CD4-positive, alpha-beta T cell treated with Interferon alpha-2 for 1 hour (primary cell): Measurements from ENCODE around the gene LGALS7B.
"Not testable (repeated sequence)": the region's sequence is repeated elsewhere in the genome, so short reads cannot be mapped to it uniquely, and the experiment has no call there.

Experiments
- DNase-seq, 2 donors: peaks; one replicate each; pipeline ENCODE4 v3.0.0-alpha.2; 2020 to 2022

LGALS7B gene

DNA sequence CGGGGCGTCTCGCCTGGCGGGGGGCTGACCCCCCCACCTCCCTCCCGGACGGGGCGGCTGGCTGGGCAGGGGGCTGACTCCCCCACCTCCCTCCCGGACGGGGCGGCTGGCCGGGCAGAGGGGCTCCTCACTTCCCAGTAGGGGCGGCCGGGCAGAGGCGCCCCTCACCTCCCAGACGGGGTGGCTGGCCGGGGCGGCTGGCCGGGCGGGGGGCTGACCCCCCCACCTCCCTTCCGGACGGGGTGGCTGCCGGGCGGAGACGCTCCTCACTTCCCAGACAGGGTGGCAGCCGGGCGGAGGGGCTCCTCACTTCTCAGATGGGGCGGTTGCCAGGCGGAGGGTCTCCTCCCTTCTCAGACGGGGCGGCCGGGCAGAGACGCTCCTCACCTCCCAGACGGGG is 8.8 kb downstream of the LGALS7B start:
- DNase-seq = not testable (repeated sequence)

DNA sequence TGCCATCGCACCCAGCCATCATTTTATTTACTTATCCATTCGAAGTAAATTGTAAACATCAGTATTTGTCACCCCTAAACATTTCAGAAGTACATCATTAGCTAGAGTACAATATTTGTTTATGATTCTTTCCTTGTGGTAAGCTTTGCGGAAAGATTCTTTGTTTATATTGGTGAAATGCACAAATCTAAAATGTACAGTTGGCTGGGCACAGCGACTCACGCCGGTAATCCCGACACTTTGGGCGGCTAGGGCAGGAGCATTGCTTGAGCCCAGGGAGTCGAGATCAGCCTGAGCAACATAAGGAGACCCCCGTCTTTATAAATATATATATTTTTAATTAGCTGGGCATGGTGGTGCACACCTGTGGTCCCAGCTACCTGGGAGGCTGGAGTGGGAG is 10.1 kb downstream of the LGALS7B start:
- DNase-seq = no peak

DNA sequence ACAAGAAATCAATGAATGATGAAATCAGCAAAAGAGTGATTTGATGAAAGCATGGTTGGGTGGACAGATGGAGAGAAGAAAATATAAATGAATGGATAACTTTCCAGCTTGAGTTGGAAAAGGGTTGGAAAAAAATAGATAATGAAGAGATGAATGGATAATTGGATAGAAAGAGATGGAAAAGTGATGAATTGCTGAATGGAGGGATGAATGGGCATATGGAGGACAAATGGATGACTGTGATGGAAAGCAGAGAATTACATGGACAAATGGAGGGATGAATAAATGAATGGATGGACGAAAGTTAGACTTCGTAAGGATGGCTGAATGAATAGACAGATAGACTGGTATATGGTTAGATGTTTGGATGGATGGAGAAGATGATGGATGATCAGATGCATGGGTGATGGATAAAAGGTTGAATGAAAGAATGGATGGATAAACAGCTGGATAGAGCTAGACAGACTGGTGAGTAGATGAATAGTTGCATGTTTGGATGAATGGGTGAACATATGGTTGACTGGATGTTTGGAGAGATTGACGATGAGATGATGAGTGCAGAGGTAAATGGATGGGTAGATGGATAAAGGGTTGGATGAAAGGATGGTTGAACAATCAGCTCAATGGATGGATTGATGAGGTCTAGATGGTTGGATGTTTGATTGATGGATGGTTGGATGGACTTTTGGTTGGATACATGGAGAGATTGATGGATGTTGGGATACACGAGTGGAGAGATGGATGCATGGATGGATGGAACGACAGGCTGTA is 11.8 kb downstream of the LGALS7B start:
- DNase-seq = no peak

DNA sequence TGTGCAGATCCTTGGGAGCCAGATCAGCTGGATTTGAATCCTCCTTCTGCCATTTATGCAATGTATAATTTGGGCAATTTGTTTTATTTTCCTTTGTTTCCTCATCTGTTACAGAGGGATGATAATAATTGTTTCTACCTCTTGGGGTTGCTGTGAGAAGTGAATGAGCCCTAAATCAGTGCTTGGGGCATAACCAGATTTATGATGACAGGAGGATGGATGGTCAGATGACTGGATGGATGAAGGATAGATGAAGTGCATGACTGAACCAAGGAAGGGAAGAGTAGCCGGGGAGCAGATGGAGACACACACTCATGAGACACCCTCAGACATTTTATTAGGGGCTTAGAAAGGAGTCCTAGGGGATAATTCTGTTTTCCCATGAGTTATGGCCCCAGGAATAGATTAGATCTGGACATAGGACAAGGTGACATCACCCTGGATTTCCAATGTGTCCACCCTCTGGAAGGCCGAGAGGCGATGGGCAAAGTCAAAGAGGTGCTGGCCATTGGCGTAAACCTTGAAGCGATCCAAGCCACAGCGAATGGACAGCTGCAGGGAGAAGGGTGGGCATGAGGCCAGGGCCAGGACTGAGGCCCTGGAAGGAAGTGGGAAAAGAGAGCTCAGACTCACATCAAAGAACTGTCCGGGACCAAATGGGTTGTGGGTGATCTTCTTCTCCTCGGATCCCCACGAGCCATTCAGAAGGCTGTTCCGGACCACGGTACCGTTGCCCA is 12.5 kb downstream of the LGALS7B start:
- no peak for DNase-seq

DNA sequence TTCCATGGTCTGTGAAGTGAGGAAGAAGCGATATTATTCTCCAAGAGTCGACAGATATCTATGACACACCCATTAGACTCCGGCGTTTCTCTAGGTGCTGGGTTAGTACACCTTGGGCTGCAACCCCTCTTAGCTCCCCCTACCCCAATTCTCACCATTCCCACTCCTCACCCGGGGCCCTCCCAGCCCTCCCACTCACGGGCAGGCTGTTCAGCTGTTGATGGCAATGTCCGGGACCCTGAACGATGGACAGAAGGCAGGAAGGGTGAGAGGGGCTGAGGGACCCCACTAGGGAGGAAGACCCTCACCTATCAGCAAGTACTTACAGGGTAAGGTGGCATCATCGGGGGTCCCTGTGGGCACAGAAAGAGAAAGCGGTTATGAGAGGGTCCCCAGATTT is 14.5 kb downstream of the LGALS7B start:
- DNase-seq = no peak

DNA sequence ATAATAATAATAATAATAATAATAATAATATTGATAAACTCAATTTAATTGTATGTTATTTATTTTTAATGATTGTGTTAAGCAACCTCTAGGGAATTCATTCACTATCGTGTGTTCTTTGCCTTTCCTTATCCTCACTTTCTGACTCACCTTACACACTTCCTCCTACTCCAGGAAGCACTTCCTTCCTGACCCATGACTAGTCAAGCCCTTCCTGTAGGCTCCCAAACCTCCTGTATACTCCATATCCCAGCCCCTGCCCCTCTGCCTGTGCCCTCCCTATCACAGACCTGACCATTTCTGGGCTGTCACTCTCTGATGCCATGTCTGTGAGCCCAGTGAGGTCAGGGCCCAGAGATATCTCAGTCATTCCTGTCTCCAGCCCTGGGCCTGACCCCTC is 16.2 kb downstream of the LGALS7B start:
- no peak for DNase-seq

DNA sequence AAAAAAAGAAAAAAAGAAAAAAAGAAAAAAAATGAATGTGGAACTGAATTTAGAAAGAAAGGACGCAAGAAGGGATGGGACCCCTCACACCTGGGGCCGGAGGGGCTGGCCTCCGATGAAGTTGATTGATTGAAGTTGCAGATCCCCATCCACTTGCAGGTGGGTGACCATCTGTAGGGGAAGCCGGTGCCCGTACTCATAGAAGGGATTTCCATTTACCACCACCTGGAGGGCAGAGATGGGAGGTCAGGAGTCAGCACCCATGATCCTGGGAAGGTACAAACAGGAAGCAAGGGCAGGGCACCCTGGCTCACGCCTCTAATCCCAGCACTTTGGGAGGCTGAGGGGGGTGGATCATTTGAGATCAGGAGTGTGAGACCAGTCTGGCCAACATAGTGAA is 17.4 kb downstream of the LGALS7B start:
- no peak for DNase-seq

DNA sequence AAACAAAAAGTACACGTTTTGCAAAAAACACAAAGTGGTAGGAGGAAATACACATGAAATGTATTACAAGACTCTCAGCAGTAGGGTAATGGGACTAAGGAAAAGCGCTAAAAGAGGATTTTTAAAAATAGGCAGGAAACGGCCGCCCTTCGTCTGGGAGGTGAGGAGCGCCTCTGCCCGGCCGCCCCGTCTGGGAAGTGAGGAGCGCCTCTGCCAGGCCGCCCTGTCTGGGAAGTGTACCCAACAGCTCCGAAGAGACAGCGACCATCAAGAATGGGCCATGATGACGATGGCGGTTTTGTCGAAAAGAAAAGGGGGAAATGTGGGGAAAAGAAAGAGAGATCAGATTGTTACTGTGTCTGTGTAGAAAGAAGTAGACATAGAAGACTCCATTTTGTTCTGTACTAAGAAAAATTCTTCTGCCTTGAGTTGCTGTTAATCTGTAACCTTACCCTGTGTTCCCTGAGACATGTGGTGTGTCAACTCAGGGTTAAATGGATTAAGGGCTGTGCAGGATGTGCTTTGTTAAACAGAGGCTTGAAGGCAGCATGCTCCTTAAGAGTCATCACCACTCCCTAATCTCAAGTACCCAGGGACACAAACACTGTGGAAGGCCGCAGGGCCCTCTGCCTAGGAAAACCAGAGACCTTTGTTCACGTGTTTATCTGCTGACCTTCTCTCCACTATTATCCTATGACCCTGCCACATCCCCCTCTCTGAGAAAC is 18.5 kb downstream of the LGALS7B start:
- not testable (repeated sequence) for DNase-seq

DNA sequence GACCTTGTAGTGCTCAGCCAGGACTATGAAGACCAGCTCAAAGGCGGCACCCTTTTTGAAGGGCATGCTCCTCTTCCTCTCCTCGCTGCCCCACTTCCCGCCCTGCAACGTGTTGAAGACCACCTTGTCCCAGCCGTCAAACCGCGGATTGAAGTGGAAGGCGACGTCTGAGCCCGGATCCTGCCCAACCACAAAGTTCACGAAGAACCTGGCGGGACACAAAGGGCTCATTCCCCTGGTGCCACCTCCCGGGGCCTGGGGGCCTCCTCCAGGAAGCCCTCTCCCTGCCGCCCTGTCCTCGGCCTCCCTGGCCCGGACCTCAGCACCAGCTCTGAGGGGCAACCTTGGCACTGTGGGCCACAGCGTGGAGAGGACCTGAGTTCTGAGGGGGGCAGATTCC is 19.7 kb downstream of the LGALS7B start:
- DNase-seq = no peak

DNA sequence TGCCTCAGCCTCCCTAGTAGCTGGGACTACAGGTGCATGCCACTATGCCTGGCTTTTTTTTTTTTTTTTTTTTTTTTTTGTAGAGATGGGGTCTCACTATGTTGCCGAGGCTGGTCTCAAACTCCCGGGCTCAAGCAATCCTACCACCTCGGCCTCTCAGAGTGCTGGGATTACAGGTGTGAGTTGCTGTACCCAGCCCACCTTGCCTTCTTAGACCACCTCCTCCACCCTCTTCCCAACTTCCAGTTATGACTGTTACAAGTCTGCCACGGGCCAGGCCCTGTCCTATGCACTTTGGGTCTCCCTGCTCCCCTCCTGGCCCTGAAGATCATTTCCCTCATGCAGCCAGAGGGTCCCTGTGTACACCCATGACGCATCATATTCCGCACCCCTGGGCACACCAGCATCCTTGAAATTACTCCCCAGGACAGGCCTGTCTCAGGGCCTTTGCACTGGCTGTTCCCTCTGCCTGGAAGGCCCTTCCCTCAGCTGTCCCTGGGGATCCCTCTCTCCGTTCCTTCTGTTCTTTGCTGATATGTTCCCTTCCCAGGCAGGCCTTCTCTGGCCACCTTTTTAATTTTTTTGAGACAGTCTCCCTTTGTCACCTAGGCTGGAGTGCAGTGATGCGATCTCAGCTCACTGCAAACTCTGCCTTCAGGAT is 20.7 kb downstream of the LGALS7B start:
- DNase-seq = no peak

DNA sequence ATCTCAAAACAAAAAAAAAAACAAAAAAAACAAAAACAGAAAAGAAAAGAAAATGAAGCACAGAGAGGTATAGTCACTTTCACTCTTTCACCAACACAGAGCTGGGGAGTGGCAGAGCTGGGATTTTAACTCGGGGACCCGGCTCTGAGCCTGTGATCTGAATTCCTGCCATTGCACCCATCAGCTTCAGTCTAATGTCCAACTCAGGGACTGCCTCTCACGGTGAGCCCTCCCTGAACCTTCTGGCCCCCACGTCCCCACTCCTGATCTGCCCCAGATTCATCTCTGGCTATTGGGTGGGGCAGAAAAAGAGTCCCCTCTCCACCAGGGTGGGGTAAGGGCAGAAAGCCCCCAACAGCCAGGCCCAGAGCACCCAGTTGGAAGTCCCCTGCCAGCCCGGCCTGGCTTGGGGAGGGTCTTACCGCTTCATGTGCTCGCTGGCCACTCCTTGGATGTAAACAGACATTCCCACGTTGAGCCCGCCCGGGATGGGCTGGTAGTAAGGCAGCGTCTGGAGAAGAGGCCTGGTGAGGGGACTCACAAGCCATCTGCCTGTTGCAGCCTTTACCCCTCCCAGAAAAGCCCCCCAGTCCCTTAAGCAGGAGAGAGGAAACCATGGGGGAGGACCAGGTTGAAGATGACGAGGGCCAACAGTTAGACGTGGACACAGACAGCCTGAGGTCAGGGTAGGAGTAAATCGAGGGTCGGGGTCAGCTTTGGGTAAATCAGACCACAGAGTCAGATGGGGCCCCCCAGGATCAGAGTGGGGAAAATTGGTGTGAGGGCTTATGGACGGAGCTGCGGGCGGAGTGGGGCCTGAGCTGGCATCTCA is 23.2 kb downstream of the LGALS7B start:
- DNase-seq = no peak

DNA sequence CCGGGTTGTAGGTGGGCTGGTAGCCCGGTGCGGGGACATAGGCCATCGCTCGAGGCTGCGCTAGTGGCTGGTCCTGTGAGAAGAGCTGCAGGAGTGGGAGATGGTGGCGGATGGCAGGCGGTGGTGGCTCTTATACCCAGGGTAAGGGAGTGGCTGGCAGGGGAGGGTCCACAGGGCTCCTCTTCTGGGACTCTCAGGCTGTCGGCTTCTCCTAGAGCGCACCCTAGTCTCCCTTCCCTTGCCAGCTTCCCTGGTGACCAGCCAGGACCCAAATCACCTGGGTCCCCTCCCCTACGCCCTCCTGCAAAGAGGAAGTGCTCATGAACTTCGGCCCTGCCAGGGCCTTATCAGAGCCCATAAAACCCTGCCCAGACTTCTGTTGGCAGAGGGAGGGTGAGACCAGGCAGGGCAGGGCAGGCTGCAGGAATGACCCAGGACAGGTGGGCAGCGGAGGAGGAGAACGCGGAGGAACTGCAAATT is 23.9 kb downstream of the LGALS7B start, which contains the start of gene LGALS4:
Gene LGALS4 (minus strand): TSS at position 105 of the 480 bp plus-strand sequence. CDS start 59 bp downstream, at position 46.
- no peak for DNase-seq

DNA sequence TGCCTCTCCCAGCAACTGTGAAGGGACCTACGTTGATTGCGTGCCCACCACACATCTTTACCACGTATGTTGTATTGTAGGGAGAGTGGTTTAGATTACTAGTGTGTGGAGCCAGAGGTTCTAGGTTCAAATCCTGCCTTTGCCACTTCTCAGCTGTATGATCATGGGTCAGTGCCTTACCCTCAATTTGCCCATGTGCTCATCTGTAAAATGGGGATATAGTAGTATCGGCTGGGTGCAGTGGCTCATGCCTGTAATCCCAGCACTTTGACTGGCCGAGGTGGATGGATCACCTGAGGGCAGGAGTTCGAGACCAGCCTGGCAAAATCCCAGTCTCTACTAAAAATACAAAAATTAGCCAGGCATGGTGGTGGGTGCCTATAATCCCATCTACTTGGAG is 24.3 kb downstream of the LGALS7B start:
- no peak for DNase-seq

DNA sequence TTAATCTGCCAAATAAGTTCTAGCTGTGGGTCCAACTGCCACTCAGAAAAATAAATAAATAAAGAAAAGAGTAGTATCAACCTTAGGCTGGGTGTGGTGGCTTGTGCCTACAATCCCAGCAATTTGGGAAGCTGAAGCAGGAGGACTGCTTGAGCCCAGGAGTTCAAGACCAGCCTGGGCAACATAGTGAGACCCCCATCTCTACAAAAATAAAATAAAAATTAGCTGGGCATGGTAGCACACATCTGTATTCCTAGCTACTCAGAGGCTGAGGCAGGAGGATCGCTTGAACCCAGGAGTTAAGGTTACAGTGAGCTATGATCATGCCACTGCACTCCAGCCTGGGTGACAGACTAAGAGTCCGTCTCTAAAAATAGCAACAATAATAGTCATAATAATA is 24.9 kb downstream of the LGALS7B start:
- DNase-seq = not testable (repeated sequence)

DNA sequence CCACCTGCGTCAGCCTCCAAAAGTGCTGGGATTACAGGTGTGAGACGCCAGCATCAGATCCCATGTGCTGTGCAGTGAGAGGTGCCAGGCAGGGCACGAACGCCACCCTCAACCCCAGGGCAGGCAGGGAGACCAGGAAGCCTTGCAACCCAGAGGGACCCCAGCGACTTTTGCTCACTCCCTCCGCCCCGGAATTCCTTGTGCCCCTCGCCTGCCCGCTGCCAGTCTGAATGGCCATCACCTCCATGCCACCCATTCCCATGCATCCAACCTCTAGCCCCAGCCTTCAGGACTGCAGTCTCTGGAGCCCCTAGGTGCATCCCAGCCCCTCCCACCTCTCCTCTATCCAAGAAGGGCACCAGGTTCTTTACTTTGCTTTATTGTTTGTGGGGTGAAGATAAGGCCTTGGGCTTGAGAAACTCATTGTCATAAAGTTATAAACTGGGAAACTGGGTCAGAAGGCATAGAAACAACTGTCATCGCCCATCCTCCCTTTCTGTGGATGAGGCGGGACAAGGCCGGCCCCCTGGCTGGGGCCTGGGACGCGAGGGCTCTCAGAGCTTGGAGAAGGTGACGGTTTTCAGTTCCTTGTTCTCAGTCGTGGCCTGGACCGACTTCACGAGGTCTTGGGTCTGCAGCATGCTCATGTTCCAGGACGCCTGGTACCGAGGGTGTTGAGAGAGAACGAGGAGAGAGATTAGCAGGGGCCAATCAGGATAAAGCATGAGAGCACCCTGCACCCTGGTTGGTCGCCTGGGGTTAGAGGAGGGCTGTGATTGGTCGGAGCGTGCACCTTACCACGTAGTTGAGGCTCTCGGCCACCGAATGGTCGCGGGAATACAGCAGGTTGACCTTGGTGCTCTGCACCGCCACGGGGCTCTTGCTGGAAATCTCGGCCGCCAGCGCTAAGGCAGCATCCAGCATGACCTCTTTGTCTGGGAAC is 26.3 kb downstream of the LGALS7B start:
- no peak for DNase-seq

DNA sequence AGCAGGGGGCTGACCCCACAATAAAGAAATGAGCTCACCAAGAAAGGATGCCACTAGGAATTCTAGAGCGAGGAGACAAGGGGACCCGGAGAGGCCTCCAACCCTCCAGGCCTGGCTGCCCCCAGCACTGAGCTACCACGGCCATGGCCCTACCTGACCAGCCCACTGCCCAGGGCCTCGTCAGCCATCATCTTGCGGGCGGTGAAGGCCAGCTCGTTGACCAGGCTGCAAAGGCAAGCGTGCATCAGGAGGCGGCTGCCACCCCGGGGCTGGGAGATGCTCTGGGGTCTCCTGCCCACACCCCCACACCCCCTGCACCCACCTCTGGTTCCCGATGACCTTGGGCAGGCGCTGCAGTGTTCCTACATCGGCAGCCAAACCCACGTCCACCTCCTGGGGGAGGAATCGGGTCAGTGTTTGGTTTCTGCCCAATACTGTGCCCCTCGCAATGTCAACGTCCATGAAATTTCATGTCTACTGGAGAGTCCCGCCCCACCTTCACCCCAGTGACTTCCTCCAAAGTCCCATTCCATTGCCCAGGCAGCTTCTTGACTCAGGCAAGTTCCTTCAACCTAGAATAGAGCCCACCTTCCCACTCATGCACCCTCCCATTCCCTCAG is 27.2 kb downstream of the LGALS7B start:
- DNase-seq = no peak

DNA sequence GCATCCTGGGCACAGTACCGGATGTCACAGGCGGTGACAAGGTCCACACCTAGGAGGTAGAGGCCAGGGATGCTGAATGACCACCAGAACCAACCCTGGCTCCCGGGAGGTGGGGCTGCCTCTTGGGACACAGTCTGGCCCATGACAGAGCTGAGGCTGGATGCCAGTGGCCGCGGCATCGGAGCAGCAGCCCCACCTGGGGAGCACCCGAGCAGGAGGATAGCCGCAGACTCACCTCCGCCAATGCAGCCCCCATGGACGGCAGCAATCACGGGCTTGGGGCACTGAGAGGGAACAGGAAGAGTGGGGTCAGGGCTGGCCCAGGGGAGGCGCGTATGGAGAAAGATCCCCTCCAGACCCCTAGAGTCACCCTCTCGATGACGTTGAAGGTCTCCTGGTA is 28.1 kb downstream of the LGALS7B start:
- DNase-seq = no peak

DNA sequence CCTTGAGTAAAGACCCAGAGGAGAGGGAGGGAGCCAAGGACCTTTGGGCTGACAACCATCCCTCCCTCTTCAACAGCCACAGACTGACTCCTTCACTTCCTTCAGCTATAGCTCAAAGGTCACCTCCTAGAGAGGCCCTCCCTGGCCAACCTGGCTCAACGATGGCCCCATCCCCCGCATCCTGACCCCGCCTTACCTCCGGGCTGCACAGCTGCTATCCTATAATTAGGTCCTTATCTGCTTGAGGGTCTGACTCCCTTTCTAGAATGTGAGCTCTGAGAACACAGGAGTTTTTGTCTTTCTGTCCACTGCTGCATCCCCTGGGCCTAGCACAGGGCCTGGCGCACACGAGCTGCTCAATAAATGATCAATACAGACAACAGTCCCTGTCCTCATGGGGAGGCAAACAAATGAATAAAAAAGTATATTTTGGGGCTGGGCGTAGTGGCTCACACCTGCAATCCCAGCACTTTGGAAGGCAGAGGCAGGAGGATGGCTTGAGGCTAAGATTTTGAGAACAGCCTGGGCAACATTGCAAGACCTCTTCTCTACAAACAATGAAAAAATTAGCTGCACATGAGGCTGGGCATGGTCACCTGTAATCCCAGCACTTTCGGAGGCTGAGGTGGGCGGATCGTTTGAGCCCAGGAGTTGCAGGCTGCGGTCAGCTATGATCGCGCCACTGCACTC is 30.4 kb downstream of the LGALS7B start:
- no peak for DNase-seq

DNA sequence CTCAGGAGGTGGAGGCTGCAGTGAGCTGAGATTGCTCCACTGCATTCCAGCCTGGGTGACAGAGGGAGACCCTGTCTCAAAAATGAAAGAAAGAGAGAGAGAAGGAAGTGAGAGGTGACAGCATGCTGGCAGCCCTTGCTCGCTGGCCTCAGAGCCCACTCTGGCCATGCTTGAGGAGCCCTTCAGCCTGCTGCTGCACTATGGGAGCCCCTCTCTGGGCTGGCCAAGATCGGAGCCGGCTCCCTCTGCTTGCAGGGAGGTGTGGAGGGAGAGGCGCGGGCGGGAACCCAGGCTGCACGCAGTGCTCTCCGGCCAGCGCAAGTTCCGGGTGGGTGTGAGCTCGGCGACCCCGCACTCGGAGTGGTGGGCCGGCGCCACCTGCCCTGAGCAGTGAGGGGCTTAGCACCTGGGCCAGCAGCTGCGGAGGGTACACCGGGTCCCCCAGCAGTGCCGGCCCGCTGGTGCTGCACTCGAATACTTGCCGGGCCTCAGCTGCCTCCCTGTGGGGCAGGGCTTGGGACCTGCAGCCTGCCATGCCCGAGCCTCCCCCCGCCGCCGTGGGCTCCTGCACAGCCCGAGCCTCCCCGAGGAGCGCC is 32.3 kb downstream of the LGALS7B start:
- not testable (repeated sequence) for DNase-seq
